Mesothelial cell of epicardium (in vitro differentiated cells): ENCODE results near the gene TEPSIN. TPM values are rescaled to one million over a fixed set of nuclear protein-coding genes. Genes with fewer than 3 reads are reported as not detected.

Experiments
- DNase-seq, 2 experiments: peaks; one replicate each; pipeline ENCODE4 v3.0.0; 2021; ENCODE audit warnings: low spot score in 2 of 2; ENCODE audit not compliant: unreplicated experiment in 2 of 2
- H3K27ac Mint-ChIP-seq: 2 replicates; pipeline ENCODE4 v1.8.0; 2021; ENCODE audit warnings: mixed read lengths
- H3K27me3 Mint-ChIP-seq: 2 replicates; pipeline ENCODE4 v1.8.0; 2021; ENCODE audit warnings: low read depth, mixed read lengths
- H3K36me3 Mint-ChIP-seq: 2 replicates; pipeline ENCODE4 v1.8.0; 2021; ENCODE audit warnings: mixed read lengths
- H3K4me1 Mint-ChIP-seq: 2 replicates; pipeline ENCODE4 v1.8.0; 2021; ENCODE audit warnings: mixed read lengths
- H3K4me3 Mint-ChIP-seq: 2 replicates; pipeline ENCODE4 v1.8.0; 2021; ENCODE audit warnings: mild to moderate bottlenecking, moderate library complexity, mixed read lengths
- H3K9me3 Mint-ChIP-seq: 2 replicates; pipeline ENCODE4 v1.8.0; 2021; ENCODE audit warnings: mixed read lengths
- CTCF ChIP-seq: fragments of 200-600 bp; sonication (generic); IDR thresholded peaks from one replicate; pipeline ENCODE4 v1.5.0; 2021; ENCODE audit warnings: antibody characterized with exemption; ENCODE audit not compliant: unreplicated experiment
- total RNA-seq: library from RNA; stranded (reverse); gene quantifications from 3 replicates; pipeline ENCODE4 v1.2.1, GENCODE V29; 2021

Gene TEPSIN
- total RNA-seq, 1 donor from 2014 or later: 44.6 TPM

DNA sequence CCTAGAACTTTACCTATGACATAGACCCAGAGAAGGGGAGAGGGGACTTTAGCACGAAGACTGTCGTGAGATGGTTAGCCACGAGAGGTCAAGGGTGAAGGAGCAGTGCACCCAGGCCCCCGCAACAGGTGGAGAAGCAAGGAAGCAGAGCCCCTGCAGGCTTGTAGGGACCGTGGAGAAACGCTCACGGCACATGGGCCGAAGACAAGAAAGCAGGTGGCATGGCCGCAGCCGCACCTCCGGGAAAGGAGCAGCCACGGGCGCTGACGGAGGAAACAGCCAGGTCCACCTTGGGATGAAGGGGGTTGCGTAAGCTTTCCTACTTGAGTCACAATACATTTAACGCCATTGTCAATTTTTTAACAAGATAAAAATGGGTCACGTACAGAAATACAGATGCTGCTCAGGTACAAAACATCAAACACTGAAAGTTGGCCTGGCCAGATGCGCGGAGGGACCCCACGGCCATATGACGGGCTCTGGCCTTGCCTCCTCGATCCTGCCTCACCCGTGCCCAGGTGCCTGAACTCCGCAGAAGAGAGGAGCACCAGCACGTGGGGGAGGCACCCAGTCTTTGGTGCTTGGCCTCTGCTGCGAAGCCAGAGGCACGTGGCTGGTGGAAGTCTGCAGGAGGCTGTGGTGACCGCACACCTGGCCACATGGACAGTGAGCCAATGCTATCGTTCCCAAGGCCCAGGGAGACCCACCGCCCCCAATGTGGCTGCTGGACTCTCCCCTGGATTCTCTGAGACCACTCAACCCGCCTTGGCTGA is 35.0 kb upstream of the TEPSIN start:
- no peaks in the 10 kb centered on the region for H3K9me3 Mint-ChIP-seq
- no peak overlapping the region for H3K27ac Mint-ChIP-seq
- TF ChIP-seq CTCF: no peak
- no peaks in the 10 kb centered on the region for H3K27me3 Mint-ChIP-seq
- DNase-seq: no peak
- H3K4me1 Mint-ChIP-seq: no peaks in the 10 kb centered on the region
- H3K4me3 Mint-ChIP-seq: no peak overlapping the region
- peaks cover 27% of the 10 kb centered on the region for H3K36me3 Mint-ChIP-seq

GRCh38 chr17:81272616-81273015 is 33.8 kb upstream of the TEPSIN start:
- Mint-ChIP-seq H3K4me3 (no peak overlapping the region), H3K27ac (no peak overlapping the region), H3K9me3 (no peaks in the 10 kb centered on the region), H3K27me3 (no peaks in the 10 kb centered on the region), H3K4me1 (no peaks in the 10 kb centered on the region), H3K36me3 (peaks cover 37% of the 10 kb centered on the region)
- no peak for DNase-seq
- TF ChIP-seq CTCF: no peak

GRCh38 chr17:81271226-81271625 is 32.4 kb upstream of the TEPSIN start:
- H3K4me1 Mint-ChIP-seq: no peaks in the 10 kb centered on the region
- no peak for DNase-seq
- H3K4me3 Mint-ChIP-seq: no peak overlapping the region
- H3K9me3 Mint-ChIP-seq: no peaks in the 10 kb centered on the region
- peaks cover 40% of the 10 kb centered on the region for H3K36me3 Mint-ChIP-seq
- no peaks in the 10 kb centered on the region for H3K27me3 Mint-ChIP-seq
- H3K27ac Mint-ChIP-seq: no peak overlapping the region
- TF ChIP-seq CTCF: no peak

- Mint-ChIP-seq H3K36me3 (peaks cover 41% of the 10 kb centered on the region), H3K4me1 (no peaks in the 10 kb centered on the region), H3K9me3 (no peaks in the 10 kb centered on the region), H3K27ac (no peak overlapping the region), H3K27me3 (no peaks in the 10 kb centered on the region), H3K4me3 (no peak overlapping the region)
- DNase-seq: no peak
- TF ChIP-seq CTCF: no peak
Measured at GRCh38 chr17:81270279-81270678, 31.4 kb upstream of the TEPSIN start.

GRCh38 chr17:81267390-81268067 is 28.7 kb upstream of the TEPSIN start:
- no peak overlapping the region for H3K27ac Mint-ChIP-seq
- peaks cover 37% of the 10 kb centered on the region for H3K36me3 Mint-ChIP-seq
- no peaks in the 10 kb centered on the region for H3K4me1 Mint-ChIP-seq

More at GRCh38 chr17:81267390-81268067, 28.7 kb upstream of the TEPSIN start:
- no peak for TF ChIP-seq CTCF
- H3K9me3 Mint-ChIP-seq: no peaks in the 10 kb centered on the region
- H3K4me3 Mint-ChIP-seq: no peak overlapping the region
- DNase-seq: no peak
- H3K27me3 Mint-ChIP-seq: no peaks in the 10 kb centered on the region
